GM12864 (cell line): ENCODE measurements around the gene DHRS3.

Source experiments
- DNase-seq: peaks from one replicate; pipeline ENCODE4 v3.0.0-alpha.2; 2011; ENCODE audit warnings: low read depth
- H3K4me3 ChIP-seq: 2 replicates; pipeline ENCODE4 v1.5.1; 2011; ENCODE audit warnings: mild to moderate bottlenecking, low read depth, low read length, control low read depth
- CTCF ChIP-seq: IDR thresholded peaks from 2 replicates; pipeline ENCODE4 v1.5.1; 2011; ENCODE audit warnings: low read depth, mild to moderate bottlenecking, moderate library complexity, low read length, control low read depth, inconsistent platforms; ENCODE audit errors: missing control alignments

The DHRS3 gene

GRCh38 chr1:12593621-12594066 is 24.4 kb downstream of the DHRS3 start:
- TF ChIP-seq CTCF: no peak
- H3K4me3 ChIP-seq: no peak overlapping the region
- no peak for DNase-seq

GRCh38 chr1:12592496-12592895 is 25.5 kb downstream of the DHRS3 start:
- TF ChIP-seq CTCF: no peak
- H3K4me3 ChIP-seq: no peak overlapping the region
- DNase-seq: no peak

- no peak for TF ChIP-seq CTCF
- no peak overlapping the region for H3K4me3 ChIP-seq
- DNase-seq: no peak
These were observed 26.6 kb downstream of the DHRS3 start for GRCh38 chr1:12591267-12591938.

GRCh38 chr1:12588695-12589094 is 29.3 kb downstream of the DHRS3 start:
- TF ChIP-seq CTCF: no peak
- no peak overlapping the region for H3K4me3 ChIP-seq
- DNase-seq: no peak

GRCh38 chr1:12587981-12588640 is 29.9 kb downstream of the DHRS3 start:
- no peak for DNase-seq
- H3K4me3 ChIP-seq: no peak overlapping the region
- no peak for TF ChIP-seq CTCF

- no peak for TF ChIP-seq CTCF
- H3K4me3 ChIP-seq: no peak overlapping the region
- no peak for DNase-seq
These were observed 31.8 kb downstream of the DHRS3 start for GRCh38 chr1:12585951-12586942.
